ENCODE measurements around the gene DTX4. TPM values are rescaled to one million over a fixed set of nuclear protein-coding genes. Genes with fewer than 3 reads are reported as not detected.

DTX4 gene
- total RNA-seq, 1 experiment from 2014 or later: 26.3 TPM

DNA sequence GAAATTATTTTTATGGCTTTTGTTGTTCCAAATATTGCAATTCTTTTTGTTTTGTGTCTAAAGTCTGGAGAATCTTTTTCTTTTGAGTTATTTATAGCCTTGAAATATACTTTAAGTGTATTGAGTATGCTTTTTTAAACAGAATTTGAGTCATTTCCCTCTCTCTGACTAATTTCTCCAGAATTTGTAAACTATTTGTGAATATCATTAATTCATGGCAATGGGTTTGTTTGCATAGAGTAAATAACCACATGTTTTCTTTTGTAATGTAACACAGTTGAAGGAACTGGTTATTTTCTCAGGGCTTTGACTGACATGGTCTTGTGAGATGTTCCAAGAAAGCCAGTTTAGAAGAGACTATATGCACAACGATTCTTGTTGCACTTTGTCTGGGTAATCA, 71.7 kb downstream of the DTX4 start:
- Histone ChIP-seq H3K36me3 (no peaks in the 10 kb centered on the region), H3K4me3 (no peak overlapping the region), H3K9me3 (replicated peaks) (0 out of 2 replicates have a peak, but pooled peaks cover 3% of the 10 kb centered on the region), H3K4me1 (no peaks in the 10 kb centered on the region), H3K27ac (no peak overlapping the region), H3K27me3 (no peaks in the 10 kb centered on the region)
- DNase-seq: no peak

DNA sequence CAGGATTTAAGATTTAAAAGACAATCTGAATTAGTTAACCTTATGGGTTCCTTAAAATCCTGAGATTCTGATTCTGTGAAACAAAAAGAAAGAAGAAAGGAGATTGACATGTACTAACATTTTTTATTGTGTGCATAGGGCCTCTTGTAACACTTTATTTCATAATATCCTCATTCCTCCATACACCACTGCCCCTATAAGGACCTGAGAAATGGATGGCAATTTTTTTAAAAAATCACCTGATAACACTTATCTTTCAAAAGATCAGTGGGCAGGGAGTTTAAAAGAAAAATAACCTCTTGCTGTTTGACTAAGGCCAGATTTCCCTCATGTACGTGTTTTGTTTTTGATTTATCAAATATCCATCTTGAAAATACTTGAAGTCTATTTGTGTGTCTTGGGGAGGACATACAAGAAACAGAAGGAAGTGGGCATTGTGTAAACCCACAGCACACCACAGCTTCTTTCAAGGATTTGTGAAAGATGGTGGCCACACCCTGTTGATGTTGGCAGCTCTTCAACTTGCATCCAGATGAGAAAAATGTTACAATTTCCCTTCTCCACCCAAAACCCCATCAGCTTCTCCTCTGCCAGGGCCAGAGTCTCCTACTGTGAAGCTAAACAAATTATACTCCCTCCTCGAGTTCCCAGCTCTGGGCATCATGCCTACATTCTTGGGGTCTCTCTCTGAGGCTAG, 75.7 kb downstream of the DTX4 start:
- no peak for DNase-seq
- H3K27me3 ChIP-seq: no peaks in the 10 kb centered on the region
- H3K4me1 ChIP-seq: no peaks in the 10 kb centered on the region
- no peaks in the 10 kb centered on the region for H3K9me3 ChIP-seq (replicated peaks)
- H3K4me3 ChIP-seq: no peak overlapping the region
- no peaks in the 10 kb centered on the region for H3K36me3 ChIP-seq
- no peak overlapping the region for H3K27ac ChIP-seq

DNA sequence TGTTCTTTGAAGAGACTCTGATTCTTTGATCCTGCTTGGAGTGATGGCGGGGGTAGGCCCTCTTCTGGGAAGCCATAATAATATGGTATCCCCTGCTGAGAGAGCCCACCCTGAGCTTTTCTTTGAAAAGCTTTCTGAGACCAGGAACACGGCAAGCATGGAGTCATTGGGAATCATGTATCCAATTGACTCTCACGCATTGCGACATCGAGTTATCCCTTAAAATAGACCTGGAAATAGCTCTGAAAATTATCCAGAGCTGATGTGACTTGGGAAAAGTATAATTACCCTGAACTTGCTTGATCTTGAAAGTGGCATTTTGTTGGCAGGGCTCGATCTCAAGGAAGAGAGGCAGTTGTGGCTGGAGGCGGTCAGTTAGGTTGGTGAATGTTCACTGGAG, 77.6 kb downstream of the DTX4 start:
- Histone ChIP-seq H3K36me3 (no peaks in the 10 kb centered on the region), H3K27ac (no peak overlapping the region), H3K4me3 (no peak overlapping the region), H3K27me3 (no peaks in the 10 kb centered on the region), H3K4me1 (no peaks in the 10 kb centered on the region), H3K9me3 (replicated peaks) (no peaks in the 10 kb centered on the region)
- no peak for DNase-seq

DNA sequence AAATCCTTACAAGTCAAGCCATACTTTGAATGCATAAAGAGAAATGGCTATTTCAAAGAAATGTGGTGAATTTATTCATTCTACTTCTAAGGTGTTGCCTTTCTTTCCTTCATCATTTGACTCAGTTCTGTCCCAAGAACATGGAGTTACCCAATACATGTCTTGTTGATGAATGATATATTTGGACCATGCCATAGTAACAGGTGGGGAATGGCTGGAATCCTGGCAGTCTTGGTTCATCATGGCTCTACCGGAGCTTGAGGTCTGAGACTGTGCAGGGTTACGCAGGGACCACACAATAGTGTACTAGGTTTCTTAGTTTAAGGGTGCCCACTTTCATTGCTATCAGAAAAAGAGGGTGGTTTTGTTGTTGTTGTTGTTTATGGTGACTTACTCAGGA, 81.1 kb downstream of the DTX4 start:
- no peaks in the 10 kb centered on the region for H3K36me3 ChIP-seq
- DNase-seq: no peak
- H3K4me1 ChIP-seq: no peaks in the 10 kb centered on the region
- no peaks in the 10 kb centered on the region for H3K27me3 ChIP-seq
- no peak overlapping the region for H3K27ac ChIP-seq
- no peaks in the 10 kb centered on the region for H3K9me3 ChIP-seq (replicated peaks)
- H3K4me3 ChIP-seq: no peak overlapping the region

DNA sequence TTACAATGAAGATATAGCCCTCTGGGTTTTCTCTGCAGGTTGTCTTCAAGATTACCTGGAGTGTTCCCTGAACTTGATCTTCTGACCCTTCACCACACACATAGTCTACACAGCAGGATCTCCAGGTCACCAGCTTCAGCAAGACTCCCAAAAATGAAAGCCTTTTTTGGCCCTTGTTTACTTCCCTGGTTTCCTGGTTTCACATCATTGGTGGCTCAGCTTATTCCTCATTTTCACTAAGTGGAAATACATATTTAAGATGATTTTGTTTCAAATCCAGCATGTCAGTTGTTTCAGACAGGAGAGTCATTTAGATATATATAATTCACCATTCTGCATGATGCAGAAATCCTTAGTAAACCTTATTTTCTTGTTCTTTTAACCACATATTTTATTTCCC, 82.4 kb downstream of the DTX4 start:
- no peak for DNase-seq
- no peaks in the 10 kb centered on the region for H3K27me3 ChIP-seq

DNA sequence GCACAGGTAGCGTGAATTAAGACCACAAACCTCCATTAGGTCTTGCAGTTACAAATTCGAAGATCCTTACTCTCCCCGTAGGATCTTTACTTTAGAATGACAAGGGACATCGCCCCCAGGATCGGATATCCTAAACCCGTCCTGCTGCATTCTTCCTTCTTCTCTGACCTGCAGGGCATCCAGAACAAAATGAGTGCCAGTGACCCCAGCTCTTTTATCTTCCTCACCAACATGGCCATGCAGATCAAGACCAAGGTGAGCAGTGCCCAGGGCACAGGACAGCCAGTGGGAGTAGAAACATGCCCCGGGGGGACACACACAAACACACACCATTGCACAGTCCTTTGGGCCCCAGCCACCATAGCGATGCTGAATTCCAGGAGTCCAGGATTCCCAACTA, 83.3 kb downstream of the DTX4 start:
- no peak for DNase-seq
- no peaks in the 10 kb centered on the region for H3K27me3 ChIP-seq
- no peak overlapping the region for H3K4me3 ChIP-seq
- H3K4me1 ChIP-seq: no peaks in the 10 kb centered on the region
- H3K9me3 ChIP-seq (replicated peaks): no peaks in the 10 kb centered on the region
- no peak overlapping the region for H3K27ac ChIP-seq
- no peaks in the 10 kb centered on the region for H3K36me3 ChIP-seq

More for the DNA sequence above, 82.4 kb downstream of the DTX4 start:
- H3K36me3 ChIP-seq: no peaks in the 10 kb centered on the region
- no peak overlapping the region for H3K27ac ChIP-seq
- no peaks in the 10 kb centered on the region for H3K4me1 ChIP-seq
- no peaks in the 10 kb centered on the region for H3K9me3 ChIP-seq (replicated peaks)
- H3K4me3 ChIP-seq: no peak overlapping the region

Other genes starting within 250 kb of the DTX4 start
- not detected in 2 replicates for gene GLYATL1, start 232.6 kb upstream of the DTX4 start, total RNA-seq (2014; rRNA removed; shearing (Covaris generic))
- 0.24 and 0.28 TPM in 2 replicates for gene GLYATL1B, start 85.8 kb upstream of the DTX4 start, total RNA-seq (2014; rRNA removed; shearing (Covaris generic))
- gene FAM111B, start 64.9 kb upstream of the DTX4 start, total RNA-seq (2014; rRNA removed; shearing (Covaris generic)): 58.3 and 69.9 TPM in 2 replicates
- gene FAM111A, start 29.3 kb upstream of the DTX4 start, total RNA-seq (2014; rRNA removed; shearing (Covaris generic)): 19.8 and 25.5 TPM in 2 replicates
- not detected in 2 replicates for gene MPEG1, start 40.8 kb downstream of the DTX4 start, total RNA-seq (2014; rRNA removed; shearing (Covaris generic))
- gene OR5AN1, start 186.8 kb downstream of the DTX4 start, total RNA-seq (2014; rRNA removed; shearing (Covaris generic)): not detected in 2 replicates